HG03342 (cell line): Measurements from ENCODE around the gene PLXNA1.

Experiments used
- ATAC-seq: cut with Tn5 transposase; IDR thresholded peaks from one replicate; pipeline ENCODE4 v1.9.1; 2021; ENCODE audit warnings: mild to moderate bottlenecking, moderate library complexity; ENCODE audit not compliant: unreplicated experiment

PLXNA1 gene

GRCh38 chr3:127015282-127016042, 32.5 kb downstream of the PLXNA1 start:
- peak; percentile 69 for ATAC-seq

- no peak for ATAC-seq
Measured at GRCh38 chr3:127016043-127016343, 33.1 kb downstream of the PLXNA1 start.

- no peak for ATAC-seq
Measured at GRCh38 chr3:127016461-127016860, 33.5 kb downstream of the PLXNA1 start.

GRCh38 chr3:127017229-127017628, 34.3 kb downstream of the PLXNA1 start:
- ATAC-seq: no peak

- ATAC-seq: no peak
Measured at GRCh38 chr3:127017781-127018180, 34.9 kb downstream of the PLXNA1 start.

DNA sequence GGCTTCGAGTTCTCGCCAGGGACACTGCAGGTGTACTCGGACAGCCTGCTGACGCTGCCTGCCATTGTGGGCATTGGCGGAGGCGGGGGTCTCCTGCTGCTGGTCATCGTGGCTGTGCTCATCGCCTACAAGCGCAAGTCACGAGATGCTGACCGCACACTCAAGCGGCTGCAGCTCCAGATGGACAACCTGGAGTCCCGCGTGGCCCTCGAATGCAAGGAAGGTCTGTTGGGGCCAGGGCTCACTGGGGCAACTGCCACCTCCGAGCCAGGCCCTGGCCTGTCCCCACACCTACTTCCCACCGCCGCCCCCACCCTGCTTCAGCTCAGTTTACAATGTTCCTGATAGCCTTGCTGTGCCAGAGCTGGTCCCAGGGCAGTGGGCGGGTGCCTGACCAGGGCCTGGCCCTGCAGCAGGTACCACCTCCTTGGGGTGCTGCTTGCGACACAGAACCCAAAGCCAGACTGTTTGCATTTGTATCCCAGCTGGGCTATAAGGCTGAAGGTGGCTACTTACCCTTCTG, 35.5 kb downstream of the PLXNA1 start:
- no peak for ATAC-seq

GRCh38 chr3:127019449-127019848, 36.5 kb downstream of the PLXNA1 start:
- no peak for ATAC-seq

DNA sequence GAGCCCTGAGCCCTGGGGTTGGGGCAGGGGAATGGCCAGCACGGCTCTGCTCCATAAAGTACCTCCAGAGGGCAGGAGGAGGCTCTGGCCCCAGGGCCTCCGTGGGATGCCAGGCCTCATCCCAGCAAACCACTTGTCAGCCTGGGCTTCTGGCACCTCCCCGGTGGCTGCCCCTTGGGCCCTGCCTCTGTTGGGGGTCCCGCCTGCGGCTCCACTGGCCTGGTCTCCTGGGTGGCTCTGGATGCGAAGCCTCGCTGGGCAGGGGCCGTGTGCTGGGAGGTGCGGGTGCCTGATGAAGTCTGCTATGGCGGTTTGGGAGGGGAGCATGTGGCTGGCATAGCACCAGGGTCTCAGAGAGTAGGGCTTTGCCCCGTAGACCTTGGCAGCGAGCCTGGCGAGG, 37.6 kb downstream of the PLXNA1 start:
- no peak for ATAC-seq

- ATAC-seq: no peak
Measured at GRCh38 chr3:127022849-127023248, 39.9 kb downstream of the PLXNA1 start.

DNA sequence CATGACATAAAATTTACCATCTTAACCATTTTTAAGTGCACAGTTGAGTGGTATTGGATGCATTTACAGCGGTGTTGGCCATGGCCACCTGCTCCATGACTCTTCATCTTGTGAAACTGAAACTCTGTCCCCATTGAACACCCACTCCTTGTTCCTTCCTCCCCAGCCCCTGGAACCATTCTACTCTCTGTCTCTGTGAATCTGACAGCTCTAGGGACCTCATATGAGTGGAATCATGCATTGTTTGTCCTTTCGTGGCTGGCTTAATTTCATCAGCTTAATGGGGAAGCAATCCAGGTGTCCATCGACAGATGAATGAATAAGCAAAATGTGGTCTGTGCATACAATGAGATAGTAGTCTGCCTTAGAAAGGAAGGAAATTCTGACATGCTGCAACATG, 42.5 kb downstream of the PLXNA1 start:
- no peak for ATAC-seq

GRCh38 chr3:127026036-127026435, 43.1 kb downstream of the PLXNA1 start:
- ATAC-seq: no peak

DNA sequence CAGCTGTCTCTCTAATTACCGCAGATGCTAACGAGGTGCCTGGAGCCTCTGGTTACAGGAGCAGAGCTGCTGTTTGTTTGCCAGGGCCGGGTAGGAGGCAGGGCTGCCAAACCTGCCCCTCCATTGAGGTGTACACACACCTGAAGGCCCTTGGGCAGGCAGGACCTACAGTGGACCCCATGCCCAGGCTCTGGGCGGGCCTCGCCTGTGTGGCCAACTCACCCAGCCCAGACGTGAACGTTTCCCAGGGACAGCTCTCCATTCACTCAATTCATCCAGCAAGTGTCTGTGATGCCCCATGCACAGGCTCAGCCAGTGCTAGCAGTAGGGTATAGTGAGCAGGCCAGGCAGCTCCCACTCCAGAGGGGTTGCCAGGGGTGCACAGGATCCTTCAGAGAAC, 43.7 kb downstream of the PLXNA1 start:
- no peak for ATAC-seq

DNA sequence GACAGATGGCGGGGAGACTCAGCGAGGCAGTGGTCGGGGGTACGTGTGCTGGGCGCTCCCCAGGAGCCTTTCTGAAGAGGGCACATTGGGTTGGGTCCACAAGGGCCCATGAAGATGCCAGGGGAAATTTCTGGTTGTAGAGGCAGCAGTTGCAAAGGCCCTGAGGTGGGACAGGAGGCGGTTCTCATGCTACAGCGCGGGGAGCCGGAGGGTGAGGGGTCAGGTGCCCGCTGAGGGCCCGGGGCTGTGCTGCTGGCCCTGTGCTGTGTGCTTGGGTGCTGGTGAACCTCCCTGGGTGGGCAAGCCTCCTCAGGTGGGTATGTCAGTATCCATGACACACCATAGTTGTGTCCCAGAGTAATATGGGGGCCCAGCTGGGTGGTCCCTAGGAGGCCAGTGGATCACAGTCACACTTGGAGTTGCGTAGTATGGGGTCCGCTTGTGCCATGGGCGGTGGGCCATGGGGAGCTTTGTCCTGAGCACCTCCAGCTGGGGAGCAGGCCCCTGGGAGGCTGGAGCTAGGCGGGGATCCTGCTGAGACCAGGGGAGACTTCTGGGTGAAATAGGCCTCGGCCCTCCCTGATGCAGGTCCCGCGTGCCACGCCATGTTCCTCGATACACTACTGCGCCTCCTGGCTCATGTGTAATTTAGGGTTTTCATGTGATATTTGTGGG, 44.3 kb downstream of the PLXNA1 start:
- ATAC-seq: no peak

- ATAC-seq: no peak
Measured at GRCh38 chr3:127027811-127028548, 45.1 kb downstream of the PLXNA1 start.

GRCh38 chr3:127028781-127029657, 46.1 kb downstream of the PLXNA1 start:
- no peak for ATAC-seq

GRCh38 chr3:127029658-127030507, 47.0 kb downstream of the PLXNA1 start:
- no peak for ATAC-seq

DNA sequence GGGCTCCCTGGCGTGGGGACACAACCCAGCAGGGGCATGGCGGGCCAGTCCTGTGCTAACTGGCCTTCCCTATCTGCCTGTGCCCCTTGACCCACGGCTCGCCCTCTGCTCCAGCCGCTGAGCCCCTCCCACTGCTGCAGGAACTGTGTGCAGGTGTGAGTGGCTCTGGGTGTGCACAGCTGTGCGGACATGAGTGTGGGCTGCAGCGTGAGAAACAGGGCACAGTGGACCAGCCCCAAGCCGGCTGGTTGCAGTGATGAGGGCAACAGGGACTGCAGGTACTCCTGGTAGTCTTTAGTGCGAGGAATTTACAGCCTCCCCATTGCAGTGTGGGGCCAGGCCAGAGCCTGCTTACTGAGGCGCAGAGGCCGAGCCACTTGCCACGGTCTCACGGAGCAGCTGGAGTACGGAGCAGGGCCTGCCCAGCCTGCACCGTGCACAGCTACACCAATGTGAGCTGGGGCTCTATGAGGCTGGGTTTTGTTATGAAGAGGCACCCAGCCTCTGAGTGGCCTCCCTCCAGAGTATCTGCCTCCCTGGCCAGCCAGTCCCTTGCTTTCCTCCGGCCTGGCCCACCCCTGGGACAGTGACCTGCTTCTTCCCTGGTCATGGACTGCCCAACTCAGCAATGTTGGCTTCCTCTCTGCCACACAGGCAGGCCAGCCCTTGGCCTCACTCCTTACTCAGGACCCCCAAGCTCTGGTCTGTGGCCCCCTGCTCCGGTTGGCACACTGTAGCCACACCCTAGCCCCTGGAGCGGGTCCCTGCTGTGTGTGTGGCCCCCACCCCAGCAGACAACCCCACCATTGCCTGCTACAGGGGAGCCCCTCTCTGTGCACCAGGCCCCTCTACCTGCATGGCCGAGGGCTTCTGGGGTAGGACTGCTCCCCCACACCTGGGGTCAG, 47.8 kb downstream of the PLXNA1 start:
- no peak for ATAC-seq

GRCh38 chr3:127031413-127031810, 48.5 kb downstream of the PLXNA1 start:
- ATAC-seq: no peak

DNA sequence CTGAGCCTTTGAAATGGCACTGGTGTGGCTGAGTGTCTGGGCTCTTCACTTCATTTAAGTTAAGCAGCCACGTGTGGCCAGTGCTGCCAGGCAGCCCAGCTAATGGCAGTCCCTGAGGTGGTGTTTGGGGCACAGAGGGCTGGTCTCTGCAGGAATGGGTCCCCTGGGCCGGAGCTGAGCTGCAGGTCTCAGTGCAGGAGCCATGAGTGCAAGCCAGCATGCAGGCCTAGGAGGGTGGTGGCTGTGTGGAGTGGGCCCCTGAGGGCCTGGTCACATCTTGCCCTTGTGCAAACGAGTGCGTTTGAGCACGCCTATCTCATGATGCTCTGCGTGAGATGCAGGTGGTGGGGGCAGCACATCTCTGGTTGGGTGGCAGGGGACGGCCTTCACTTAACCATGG, 48.9 kb downstream of the PLXNA1 start:
- ATAC-seq: no peak
